RCC 7860 (cell line): ENCODE results near the gene DCTPP1.

Experiments
- DNase-seq: peaks from one replicate; pipeline ENCODE4 v3.0.0-alpha.2; 2015; ENCODE audit warnings: low spot score
- FAIRE-seq: peaks from 2 replicates; lab custom pipeline; 2012; peaks lifted over from hg19 to GRCh38; lab: Jason Lieb, UNC

DCTPP1 gene

GRCh38 chr16:30383521-30383920 lies 46.3 kb downstream of the DCTPP1 start:
- FAIRE-seq, result no peak
- DNase-seq, result no peak

- DNase-seq (no peak), FAIRE-seq (no peak)
These were observed 47.5 kb downstream of the DCTPP1 start, which contains the start of gene SEPTIN1 for GRCh38 chr16:30382111-30382881. Gene SEPTIN1 (minus strand): TSS chr16:30382561. CDS start chr16:30382542, 19 bp downstream.

GRCh38 chr16:30381291-30382041 lies 48.4 kb downstream of the DCTPP1 start:
- no peak for FAIRE-seq
- DNase-seq, result no peak

- DNase-seq, result no peak
- no peak for FAIRE-seq
These were observed 49.0 kb downstream of the DCTPP1 start for GRCh38 chr16:30380803-30381208.

GRCh38 chr16:30380072-30380802 lies 49.6 kb downstream of the DCTPP1 start:
- FAIRE-seq (no peak), DNase-seq (no peak)

- FAIRE-seq (no peak), DNase-seq (no peak)
These were observed 50.6 kb downstream of the DCTPP1 start for GRCh38 chr16:30379158-30379783.

- DNase-seq, result peak; percentile 86
- FAIRE-seq, result peak; percentile 35
These were observed 51.3 kb downstream of the DCTPP1 start for GRCh38 chr16:30378236-30379157.

- DNase-seq, result peak; percentile 62
- no peak for FAIRE-seq
These were observed 52.0 kb downstream of the DCTPP1 start for GRCh38 chr16:30377812-30378235.

GRCh38 chr16:30377050-30377811 lies 52.6 kb downstream of the DCTPP1 start:
- no peak for DNase-seq
- no peak for FAIRE-seq

- no peak for DNase-seq
- FAIRE-seq, result no peak
These were observed 53.3 kb downstream of the DCTPP1 start for GRCh38 chr16:30376461-30376902.

GRCh38 chr16:30375864-30376263 lies 54.0 kb downstream of the DCTPP1 start:
- FAIRE-seq (no peak), DNase-seq (no peak)

GRCh38 chr16:30374538-30374937 lies 55.3 kb downstream of the DCTPP1 start, which contains the start of gene MYL11:
Gene MYL11 (plus strand): TSS chr16:30374802. CDS start chr16:30374858, 56 bp downstream.
- DNase-seq (no peak), FAIRE-seq (no peak)
